Skin of body (tissue), 2 donors: ENCODE results near the gene EIF2AK3. TPM values are rescaled to one million over a fixed set of nuclear protein-coding genes. Genes with fewer than 3 reads are reported as not detected.
"Not testable (repeated sequence)": the region's sequence is repeated elsewhere in the genome, so short reads cannot be mapped to it uniquely, and the experiment has no call there.

Source experiments
- DNase-seq: peaks from one replicate; lab custom pipeline; 2025; lab: John Stamatoyannopoulos, UW
- total RNA-seq: library from RNA; depleted of rRNA; stranded (reverse); fragments of >200 nt; gene quantifications from one replicate; pipeline ENCODE4 v1.2.3, GENCODE V29; 2014

EIF2AK3 gene
- total RNA-seq, result 30.7 TPM

DNA sequence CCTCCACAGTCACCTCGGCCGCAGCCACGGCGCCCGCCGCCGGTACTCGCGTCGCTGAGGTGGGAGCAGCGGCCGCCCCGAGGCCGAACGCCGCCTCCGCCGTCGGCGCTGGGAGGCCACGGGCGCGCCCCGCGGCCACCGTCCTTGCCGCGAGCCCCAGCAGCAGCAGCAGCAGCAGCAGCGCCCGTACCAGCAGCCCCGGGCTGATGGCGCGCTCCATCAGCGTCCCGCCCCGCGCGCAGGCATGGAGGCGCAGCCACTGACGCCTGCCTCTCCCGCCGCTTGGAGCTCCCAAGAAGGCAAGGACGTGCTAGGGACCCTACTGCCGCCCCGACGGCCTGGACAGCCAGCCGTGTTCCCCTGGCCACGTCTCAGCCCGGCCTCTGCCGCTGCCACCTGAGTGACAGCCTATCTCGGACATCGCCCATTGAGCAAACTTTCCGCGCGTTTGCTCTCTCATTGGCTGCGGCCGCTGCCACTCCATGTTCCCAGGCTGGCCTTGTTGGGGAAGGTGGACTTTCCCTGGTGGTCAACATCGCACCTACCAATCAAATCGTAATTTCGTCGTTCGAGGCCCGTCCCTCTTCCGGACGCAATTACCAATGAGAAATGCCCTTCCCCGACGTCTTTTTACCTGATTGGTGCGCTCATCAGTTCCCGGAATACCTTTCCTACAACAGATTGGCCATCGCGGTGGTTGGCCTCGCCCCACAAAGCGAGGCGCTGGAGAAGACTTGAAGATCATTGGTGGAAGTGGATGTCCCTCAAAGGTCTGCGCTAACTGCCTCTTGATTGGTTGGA is at the start of gene EIF2AK3:
EIF2AK3 (minus strand) TSS at position 410 of the 801 bp plus-strand sequence; CDS start at position 220, 190 bp downstream.
- DNase-seq, result peak; percentile 100

DNA sequence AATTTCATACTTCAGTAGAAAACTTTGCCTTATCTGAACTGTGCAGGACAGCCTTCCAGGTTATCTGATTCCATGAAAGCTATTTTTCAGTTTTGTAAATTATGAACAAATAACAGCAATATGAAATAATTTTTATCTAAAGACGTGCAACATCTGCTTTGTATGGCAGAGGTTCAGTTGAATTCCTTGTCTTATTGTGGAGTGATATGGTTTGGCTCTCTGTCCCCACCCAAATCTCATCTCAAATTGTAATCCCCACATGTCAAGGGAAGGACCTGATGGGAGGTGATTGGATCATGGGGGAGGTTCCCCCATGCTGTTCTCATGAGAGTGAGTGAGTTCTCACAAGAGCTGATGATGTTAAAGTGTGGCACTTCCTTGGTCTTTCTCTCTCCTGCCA is 46.1 kb upstream of the EIF2AK3 start:
- no peak for DNase-seq

DNA sequence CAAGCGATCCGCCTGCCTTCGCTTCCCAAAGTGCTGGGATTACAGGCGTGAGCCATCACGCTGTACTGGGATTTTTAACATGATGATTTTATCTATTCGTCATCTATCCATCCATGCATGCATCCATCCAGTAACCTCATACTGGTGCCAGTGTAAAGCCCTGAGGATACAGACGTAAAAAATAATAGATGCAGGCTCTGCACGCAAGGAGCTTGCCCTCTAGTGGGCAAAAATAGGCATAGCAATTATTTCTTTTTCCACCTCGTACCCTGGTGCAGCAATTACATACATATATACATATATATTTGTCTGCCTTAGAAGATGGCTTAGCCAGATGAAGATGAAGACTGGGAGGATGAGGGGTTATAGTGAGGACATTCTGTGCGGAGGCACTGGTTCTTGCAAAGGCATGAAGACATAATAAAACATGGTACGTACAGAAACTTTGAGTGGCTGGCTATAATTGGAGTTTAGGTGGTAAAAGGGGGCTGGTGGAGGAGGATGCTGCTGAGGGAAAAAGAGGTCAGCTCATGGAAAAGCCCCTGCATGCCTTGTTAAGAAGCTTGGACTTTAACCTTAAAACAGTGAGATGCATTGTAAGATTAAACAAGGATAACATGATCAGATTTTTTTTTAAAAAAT is 44.6 kb upstream of the EIF2AK3 start:
- DNase-seq, result peak; percentile 11

DNA sequence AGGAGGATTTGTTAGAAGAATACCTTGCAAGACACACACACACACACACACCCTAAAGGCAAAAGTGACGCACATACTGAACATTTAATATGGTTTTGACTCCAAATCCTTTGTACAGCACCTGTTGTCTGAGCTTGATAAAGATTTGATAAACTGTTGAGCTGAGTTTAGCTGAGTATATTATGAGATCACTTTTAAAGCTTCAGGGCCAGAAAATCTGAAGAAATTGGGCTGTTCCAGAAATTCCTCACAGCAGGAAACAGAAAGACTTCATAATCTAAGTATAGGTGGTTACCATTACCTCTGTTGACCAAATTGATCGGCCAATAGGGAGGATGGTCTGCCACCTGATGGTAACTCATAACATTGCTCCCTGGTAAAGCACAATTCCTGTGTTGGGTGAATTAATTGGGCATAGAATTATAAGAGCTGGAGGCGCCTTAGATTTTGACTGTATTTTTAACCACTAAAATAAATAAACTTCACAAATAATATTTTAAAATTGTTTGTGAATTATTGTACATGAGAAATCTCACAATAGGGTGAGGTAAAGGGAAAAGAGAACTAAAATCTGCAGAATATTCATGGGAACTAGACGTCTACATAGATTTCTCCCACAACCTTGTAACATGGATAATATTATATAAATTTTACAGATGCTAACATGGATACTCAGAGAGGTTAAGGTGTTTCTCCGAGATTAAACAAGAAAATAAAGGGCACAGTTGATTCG is 42.4 kb upstream of the EIF2AK3 start:
- DNase-seq, result no peak

DNA sequence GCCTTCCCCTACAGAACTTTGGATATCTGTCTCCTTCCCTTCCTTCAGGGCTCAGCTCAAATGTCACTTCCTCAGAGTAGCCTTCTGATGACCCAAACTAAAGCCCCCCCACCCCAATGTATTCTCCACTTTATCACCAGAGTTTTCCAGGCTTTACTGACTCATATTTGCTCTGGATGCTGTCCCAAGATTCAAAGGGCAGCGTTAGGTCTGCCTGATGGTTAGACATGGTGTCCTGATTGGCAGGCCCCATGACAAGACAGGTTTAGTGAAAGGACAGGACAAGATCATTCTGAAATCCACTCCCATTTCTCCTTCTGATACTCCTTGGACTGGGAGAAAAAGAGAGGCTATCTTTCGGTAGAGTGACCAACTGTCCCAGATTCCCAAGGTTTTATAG is 41.6 kb upstream of the EIF2AK3 start:
- DNase-seq, result no peak

DNA sequence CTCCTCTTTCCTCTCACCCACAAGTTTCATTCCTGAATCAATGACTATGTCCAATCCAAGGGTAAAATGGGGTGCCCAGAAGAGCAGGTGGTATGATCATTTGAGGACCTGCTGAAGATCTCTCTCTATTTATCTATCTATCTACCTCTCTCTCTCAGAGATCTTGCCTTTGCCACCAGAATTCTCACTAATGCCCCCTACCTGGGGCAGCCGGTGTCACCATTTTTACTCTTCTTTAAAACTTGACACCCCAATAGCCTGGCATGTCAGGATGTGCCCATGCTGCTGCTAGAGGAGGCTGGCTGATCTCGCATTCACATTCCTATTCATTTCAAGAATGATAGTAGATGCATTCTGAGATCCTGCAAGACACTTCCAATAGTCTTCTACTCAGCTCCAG is 40.0 kb upstream of the EIF2AK3 start:
- no peak for DNase-seq

DNA sequence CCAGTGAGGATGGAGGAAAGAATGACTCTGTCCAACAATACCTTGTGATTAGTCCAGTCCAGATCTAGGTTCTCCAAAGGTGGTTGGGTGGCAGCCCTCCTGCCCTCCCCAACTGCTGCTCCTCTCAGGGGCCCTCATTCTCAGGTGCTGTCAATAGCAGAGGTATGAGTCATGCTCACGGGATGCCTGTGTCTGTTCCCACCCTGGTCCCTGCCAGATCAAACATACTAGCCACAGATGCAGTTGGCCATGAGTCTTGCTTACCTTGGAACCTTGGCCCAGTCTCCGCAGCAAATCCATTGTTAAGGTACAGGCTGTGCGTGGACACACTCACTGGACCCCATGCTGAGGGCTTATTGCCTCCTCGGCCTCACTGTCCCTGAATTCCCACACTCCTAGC is 39.3 kb upstream of the EIF2AK3 start:
- DNase-seq, result no peak

DNA sequence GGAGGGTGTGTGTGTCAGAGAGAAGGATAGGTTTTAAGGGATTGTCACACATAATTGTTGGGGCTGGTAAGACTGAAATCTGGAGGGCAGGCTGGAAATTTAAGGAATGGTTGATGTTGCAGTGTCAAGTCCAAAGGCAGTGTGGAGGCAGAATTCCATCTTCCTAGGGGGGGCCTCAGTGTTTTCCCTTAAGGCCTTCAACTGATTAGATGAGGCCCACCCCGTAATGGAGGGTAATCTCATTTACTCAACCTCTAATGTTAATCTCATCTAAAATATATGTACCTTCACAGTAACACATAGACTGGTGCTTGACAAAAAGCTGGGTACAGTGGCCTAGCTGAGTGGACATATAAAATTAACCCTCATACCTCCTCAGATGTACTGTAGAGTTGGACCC is 33.4 kb upstream of the EIF2AK3 start:
- no peak for DNase-seq

DNA sequence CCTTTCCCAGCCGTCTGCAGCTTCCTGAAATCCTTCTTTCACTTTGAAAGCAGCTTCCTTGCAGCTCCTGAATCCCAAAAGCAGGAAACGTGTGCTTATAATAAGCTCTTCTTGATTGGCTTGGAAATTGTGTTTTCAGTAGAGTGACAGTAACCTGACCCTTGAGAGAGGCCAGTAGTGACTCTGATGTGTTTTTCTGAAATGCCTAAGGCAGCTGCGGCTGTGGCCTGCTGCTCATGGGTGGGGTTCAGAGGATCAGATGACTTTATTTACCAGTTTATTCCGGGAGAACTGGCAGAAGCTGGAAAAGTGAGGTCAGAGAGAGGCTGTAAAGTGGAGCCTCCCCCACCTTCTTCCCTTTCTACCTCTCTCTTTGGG is 32.3 kb upstream of the EIF2AK3 start:
- peak; percentile 32 for DNase-seq

DNA sequence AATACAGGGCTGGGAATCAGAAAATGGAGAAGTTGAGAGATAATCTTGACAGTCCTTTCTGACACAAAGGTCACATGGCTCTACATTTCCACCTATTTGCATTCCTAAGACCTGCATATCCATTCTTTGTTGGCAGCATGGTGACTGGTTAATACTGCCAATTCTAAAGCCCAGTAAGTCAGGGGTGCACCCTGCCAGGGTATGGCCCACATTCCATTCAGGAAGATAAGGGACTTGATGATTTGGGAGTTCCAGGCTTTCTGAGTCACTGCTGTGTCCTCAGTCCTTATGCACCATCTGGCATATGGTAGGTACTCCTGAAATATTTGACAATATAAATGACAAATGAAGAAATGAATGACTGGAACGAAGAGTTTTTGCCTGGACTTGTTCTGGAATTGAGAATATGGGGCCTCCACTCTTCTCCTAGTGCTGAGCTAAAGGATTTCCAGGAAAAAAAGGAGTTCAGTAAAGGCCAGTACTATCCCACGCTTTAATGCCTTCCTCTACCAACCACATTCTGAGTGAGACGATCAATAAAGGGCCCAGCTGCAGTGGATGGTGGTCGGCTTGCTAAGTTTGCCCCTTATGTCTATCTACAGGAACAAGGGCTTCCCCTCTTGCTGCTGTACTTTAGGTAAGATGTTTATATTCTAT is 31.7 kb upstream of the EIF2AK3 start:
- DNase-seq, result no peak

DNA sequence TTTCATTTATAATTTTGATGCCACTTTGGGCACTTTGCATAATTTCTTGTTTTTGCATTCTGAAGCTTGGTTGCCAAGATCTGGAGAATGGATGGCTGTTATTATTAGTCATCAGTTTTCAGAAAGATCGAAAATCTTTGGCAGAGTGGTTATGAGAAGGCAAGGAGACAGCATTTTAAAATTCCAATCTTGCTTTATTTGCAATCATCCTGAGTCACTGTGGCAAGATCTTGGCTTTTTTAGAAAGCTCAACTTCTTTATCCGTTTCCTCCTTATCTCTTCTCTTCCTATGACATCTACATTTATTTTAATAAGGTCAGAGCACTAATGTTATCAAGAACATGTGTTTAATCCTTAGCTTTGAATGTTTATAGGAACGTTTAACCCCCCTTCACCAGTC is 31.1 kb upstream of the EIF2AK3 start:
- no peak for DNase-seq

DNA sequence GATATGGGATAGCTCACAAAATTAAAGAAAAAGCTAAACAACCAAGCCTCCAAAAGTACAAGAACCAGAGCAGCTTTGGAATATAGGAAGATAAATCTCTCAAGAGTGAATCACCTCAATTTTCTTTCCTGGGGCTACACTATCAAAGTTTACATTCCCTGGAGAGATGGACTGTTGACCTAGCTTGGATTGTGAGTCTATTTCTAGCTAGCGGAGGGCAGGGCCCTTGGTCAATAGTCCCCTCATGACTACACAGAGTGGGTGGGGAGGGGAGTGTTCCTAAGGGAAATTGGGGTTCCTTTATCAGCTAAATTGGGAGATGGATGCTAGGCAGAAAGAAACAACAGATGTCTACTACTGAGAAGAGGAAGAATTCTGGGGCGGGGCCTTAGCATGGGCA is 29.9 kb upstream of the EIF2AK3 start:
- DNase-seq, result no peak

DNA sequence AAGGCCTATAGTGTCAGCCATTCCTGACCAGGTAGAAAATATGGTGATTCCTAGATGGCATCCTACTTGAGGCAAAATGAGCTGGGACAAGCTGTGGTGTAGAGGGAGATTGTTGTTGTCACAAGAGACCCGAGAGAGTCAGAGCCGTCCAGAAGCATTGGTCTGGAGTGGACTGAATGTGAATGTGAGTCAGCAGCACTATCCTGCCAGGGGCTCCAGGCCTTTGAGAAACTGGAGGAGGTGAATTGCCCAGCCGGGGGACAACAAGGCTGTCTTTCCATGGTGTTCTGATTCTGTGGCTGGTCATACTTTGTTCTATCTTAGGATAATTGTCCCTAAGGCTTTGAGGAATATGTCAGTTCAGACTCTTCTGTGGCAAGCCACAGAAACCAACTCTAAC is 29.4 kb upstream of the EIF2AK3 start:
- no peak for DNase-seq

DNA sequence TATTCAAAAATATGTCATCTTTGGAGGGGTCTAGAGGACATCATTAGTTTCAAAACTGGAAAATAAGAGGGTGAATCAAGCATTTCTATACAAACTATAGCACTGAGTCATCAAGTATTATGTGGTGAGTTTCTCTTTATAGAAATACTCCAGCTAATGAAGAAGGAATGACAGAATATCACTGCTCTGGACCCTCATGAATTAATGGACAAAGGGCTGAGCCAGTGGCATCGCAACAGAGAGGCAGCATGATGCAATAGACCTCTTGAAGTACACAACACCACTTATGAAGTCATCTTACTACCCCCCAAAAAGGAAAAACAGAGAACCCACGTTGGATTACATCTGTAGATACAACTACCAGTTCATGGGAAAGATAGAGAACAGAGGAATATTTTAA is 27.4 kb upstream of the EIF2AK3 start:
- DNase-seq, result no peak

DNA sequence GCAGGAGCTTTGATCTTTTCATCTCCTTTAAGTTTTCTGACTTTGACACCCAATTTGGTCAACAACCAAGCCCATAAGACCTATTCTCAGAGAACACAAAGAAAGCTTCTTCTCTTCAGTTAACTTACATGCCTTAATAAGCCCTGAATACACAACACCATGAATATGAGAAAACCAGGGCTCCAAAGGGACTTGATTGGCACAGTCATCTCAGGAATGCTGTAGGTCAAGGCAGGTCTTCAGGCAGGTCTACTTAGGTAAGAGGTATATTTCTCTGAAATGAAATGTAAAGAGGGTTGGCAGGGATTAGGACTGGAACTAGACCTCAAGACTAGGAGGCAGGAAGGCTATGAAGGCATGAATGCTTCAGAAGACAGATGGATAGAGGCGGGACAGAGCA is 24.4 kb upstream of the EIF2AK3 start:
- DNase-seq, result no peak

DNA sequence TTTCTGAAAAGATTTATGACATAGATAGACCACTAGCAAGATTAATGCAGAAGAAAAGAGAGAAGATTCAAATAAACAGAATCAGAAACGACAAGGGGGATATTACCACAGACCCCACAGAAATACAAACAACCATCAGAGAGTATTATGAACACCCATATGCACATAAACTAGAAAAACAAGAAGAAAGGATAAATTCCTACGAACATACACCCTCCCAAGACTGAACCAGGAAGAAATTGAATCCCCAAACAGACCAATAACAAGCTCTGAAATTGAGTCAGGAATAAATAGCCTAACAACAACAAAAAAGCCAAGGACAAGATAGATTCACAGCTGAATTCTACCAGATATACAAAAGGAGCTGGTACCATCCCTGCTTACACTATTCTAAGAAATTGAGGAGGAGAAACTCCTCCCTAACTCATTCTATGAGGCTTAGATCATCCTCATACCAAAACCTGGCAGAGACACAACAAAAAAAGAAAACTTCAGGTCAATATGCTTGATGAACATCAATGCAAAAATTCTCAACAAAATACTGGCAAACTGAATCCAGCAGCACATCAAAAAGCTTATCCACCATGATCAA is 18.1 kb upstream of the EIF2AK3 start:
- not testable (repeated sequence) for DNase-seq

DNA sequence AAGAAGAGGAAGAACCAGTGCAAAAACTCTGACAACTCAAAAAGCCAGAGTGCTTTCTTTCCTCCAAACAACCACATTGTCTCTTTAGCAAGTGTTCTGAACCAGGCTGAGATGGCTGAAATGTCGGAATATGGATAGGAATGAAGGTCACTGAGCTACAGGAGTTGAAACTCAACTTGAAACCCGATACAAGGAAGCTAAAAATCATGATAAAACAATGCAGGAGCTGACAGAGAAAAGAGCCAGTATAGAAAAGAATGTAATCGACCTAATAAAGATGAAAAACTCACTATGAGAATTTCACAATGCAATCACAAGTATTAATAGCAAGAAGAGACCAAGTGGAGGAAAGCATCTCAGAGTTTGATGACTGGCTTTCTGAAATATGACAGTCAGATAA is 15.0 kb upstream of the EIF2AK3 start:
- DNase-seq, result no peak

DNA sequence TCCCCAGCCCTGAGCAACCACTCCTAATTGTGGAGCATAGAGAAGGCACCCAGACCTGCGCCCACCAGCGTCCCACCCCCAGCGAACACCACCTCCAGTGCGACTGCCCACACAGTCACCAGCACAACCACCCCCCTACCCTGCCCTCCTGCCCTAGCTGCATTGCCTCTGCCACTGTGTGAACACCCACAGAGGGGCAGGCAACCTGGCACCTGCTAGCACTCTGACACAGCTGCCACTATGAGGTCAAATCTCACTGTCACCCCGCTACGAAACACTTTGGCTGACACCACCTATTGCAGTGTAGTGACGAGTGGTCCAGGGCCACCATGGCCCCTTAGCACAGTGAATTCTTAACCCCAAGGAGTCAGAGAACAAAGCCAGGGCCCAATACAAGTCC is 14.1 kb upstream of the EIF2AK3 start:
- DNase-seq, result no peak

DNA sequence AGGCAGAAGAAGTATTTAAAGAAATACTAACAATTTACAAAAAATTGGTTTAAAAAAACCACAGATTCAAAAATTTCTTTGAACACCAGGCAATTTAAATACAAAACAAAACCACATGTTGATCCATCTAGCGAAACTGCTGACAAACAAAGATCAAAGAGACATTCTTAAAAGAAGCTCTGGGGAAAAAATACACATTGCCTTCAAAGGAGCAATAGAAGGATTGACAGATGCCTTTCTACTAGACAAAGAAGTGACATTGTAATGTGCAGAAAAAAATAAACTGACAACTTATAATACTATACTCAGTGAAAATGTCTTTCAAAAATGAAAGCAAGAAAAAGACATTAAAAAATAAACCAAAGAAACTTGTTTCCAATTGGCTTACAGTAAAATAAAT is 12.6 kb upstream of the EIF2AK3 start:
- DNase-seq, result no peak

DNA sequence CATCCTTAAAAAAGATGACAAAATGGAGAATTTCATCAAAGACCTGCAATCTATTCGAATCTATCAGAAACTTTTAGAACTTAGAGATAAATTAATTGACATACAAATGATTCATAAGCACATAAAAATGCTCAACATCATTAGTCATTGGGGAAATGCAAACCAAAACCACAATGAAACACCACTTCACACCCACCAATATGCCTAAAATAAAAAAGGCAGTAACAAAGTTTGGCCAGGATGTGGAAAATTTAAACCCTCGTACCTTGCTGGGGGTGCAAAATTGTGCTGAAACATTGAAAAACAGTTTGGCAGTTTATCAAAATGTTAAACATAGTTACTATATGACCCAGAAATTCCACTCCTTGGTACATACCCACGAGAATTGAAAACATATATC is 11.5 kb upstream of the EIF2AK3 start:
- no peak for DNase-seq

DNA sequence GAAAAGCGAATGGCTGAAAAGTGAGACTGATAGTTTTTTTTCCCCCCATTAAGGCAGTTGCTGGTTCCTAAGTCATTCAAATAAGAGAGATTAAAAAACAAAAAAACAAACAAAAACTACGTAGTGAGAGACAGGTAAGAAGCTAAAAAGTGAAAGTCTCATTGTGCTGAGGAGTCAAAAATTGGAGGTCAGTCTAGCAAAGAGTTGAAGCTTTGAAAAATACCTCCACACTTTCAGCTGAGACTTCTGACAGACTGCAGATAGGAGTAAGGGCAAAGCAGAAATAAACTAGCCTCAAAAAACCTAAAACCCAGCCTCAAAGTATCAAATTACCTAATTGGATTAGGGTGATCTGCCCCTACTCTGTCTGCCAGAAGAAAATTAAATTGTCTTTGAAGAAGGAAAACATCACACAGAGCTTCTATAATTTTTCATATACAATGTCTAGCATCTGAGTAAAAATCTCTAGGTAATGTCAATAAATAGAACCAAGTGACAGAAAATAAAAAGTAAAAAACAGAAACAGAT is 10.9 kb upstream of the EIF2AK3 start:
- no peak for DNase-seq
